ENCODE measurements around the gene ZMYM4. TPM values are rescaled to one million over a fixed set of nuclear protein-coding genes. Genes with fewer than 3 reads are reported as not detected.
"Not testable (repeated sequence)": the region's sequence is repeated elsewhere in the genome, so short reads cannot be mapped to it uniquely, and the experiment has no call there.

The ZMYM4 gene
- total RNA-seq: 58.4 TPM

DNA sequence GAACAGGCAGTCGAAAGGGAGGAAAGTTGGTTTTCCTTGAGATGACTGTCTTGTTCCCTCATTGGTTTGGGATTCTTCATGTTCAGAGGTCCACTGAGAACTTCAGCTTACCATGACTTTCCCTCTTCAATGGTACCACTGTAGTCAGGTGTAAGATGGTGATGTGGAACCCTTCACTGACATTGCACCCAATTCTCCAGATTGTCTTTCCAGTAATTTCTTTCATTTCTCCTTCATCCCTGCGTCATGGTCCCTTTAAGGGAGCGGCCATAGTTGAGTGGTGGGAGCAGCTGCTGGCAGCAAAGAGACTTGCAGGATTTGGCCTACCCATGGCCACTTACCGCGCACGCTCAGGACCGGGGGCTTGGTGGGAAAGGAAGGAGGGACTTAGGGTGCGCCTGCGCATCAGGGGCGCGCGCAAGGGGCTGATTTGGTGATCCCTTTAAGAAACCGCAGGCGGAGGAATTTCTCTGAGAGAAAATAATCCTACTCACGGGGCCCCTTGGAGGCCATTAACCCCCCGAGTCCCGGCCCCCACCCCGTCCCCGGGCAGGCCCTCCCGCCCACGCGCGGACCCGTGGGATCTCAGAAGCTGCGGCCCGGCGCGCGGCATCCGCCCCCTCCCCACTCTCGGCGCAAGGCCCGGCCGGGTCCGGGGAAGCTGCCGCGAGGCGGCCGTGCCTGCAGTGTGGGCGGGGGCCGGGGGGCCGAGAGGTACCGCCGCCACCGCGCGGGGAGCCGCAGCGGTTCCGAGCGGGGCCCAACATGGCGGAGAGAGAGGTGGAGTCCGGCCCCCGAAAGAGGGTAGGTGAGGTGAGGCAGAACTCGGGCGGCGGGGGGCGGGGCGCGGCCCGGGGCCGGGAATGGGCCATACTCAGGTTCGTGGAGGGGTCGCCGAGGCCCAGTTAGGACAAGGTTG, at the start of gene ZMYM4:
ZMYM4 (plus strand) TSS at position 428 of the 919 bp plus-strand sequence; CDS start at position 766, 338 bp downstream.
- peak; percentile 91 for DNase-seq (ENCODE audit: low spot score)
- peak; percentile 98 for ATAC-seq
- intact Hi-C loops (cut with DNase I): no loop called here

DNA sequence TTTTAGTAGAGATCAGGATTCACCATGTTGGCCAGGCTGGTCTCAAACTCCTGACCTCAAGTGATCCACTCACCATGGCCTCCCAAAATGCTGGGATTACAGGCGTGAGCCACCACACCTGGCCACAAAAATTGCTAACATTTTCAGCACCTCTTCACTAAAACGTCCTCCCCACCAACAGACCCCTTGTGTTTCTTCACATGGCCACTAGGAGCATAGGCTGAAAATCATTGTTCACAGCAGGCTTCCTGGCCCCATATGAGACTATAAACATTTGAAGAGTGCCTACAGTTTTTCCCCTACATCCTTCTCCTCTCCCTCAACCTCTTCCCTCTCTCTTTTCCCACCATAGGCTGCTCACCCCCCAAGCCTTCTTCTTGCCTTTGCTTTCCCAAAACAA, 47.5 kb upstream of the ZMYM4 start:
- ATAC-seq (no peak), DNase-seq (ENCODE audit: low spot score) (no peak)
- intact Hi-C loops (cut with DNase I): no loop called here

DNA sequence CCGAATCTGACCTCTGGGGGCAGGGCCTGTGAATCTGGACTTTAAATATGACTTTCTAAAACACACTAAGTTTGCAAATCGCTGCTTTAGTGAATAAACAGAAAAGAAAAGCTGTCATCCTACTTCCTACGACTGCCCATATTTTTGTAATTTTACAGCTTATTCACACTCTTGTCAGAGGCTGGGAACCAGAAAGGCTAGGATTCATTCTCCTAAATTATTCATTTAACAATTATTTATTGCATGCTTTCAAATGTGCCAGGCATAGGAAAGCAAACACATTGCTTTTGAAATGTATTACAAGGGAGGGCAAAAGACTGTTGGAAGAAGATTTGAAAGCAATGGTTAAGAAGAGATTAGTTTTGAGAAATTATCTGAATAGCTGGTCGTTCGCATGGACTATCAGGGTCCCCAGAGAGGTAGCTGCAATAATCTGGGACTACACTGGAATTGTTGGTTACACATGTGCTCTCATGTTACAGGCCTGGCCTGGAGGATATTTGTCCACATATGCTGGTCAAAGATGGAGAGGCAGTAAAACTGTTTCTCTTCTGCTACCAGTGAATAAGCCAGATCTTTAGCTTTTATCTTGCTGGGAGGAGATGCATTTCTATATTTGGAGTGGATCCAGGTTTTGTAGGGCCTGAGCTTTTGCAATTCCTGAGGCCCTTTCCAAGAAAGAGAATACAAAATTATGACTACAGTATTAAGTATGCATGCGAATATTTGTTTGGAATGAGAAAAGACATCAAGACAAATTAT, 46.0 kb upstream of the ZMYM4 start:
- intact Hi-C loops (cut with DNase I): no loop called here
- no peak for DNase-seq (ENCODE audit: low spot score)
- peak; percentile 68 for ATAC-seq

DNA sequence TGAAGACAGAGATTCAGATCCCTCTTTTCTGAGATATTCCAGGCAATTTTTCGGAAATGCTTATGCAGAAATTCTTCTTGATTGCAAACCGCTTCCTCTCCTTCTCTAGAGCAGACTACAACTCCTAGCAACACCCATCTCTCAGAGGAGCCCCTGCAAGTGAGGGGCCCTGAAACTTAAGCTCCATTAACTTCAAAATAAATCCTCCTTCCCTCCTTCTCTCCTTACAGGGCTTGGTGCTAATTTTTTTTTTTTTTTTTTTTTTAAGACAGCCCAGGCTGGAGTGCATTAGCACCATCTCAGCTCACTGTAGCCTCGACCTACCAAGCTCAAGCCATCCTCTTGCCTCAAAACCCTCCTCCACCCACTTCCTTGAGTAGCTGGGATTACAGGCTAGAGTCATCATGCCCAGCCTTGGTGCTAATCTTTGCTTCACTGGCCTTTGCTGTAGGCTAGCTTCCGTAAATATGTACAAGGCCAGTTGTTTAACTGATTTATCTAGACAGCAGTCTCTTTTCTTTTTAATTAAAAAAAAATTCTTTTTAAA, 45.4 kb upstream of the ZMYM4 start:
- no peak for DNase-seq (ENCODE audit: low spot score)
- no peak for ATAC-seq
- intact Hi-C loops (cut with DNase I): no loop called here

DNA sequence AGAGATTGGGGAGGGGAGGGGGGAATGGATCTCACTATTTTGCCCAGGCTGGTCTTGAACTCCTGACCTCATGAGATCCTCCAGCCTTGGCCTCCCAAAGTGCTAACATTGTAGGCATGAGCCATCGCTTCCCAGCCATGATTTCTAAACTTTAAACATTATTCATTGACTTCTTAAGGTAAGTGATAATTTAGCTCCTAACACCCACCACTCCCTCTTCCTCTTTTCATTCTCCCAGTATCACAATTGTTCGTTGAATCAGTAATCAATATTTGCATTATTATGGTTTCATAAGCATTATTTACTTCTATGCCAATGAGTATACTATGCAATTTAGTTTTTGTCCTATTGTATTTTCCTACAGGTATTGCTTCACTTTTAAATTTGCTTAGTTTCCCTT, 42.0 kb upstream of the ZMYM4 start:
- intact Hi-C loops (cut with DNase I): no loop called here
- no peak for ATAC-seq
- no peak for DNase-seq (ENCODE audit: low spot score)

DNA sequence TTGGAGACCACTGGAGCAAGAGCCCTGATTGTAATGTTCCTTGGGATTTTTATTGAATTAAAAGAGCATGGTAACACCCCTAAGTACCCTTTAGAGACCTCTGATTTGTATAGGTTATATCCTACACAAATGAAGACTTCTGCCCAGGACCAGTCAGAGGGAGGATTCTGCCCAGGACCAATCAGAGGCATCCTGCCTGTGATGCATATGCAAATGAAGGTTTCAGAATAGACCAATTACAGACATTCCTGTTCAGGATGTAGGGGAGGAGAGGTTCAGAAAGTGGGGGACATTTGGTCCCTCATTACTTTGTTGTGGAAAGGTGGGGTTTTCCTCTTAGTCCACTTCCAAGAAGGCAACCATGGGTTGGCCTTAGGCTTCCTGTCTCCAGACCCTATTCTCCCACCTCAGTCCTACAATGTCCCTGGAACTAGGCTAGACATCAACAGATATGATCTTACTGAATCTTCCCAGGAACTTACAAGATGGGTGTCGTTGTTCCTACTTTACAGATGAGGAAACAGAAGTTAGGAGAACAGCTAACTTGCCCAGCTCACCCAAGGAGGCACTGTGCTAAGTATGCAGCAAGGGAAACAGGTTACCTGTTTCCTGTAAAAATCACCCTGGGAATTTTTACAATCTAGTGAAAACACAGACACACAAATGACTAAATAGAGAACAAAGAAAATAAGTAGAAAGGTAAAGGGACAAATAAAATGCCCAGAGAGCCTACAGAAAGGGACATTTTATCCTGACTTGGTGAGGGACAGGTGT, 38.7 kb upstream of the ZMYM4 start:
- ATAC-seq (no peak), DNase-seq (ENCODE audit: low spot score) (no peak)
- intact Hi-C loops (cut with DNase I): no loop called here

DNA sequence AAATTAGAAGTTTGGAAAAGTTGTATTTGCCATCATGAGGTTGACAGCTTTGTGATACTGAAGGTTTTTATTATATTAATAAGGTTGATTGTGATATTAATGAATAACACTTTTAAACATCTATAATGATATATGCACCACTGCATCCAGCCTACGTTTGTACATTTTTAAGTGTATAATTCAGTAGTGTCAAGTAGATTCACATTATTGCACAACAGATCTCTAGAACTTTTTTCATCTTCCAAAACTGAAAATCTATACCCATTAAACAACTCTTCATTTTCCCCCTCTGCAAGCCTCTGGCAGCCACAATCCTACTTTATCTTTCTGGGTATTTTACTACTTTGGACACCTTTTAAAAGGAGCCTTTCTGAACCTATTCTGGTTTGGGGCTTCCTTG, 37.2 kb upstream of the ZMYM4 start:
- ATAC-seq: no peak
- DNase-seq (ENCODE audit: low spot score): no peak
- intact Hi-C loops (cut with DNase I): no loop called here

DNA sequence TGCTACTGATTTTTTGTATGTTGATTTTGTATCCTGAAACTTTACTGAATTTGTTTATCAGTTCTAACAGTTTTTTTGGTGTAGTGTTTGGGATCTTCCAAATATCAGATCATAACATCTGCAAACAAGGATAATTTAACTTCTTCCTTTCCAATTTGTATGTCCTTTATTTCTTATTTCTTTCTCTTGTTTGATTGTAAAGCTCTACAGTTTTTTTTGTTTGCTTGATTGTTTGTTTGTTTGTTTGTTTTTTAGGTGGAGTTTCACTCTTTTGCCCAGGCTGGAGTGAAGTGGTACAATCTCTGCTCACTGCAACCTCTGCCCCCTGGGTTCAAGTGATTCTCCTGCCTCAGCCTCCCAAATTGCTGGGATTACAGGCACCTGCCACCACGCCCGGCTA, 31.7 kb upstream of the ZMYM4 start:
- DNase-seq (ENCODE audit: low spot score); ATAC-seq; intact Hi-C loops (cut with DNase I): not testable (repeated sequence)

DNA sequence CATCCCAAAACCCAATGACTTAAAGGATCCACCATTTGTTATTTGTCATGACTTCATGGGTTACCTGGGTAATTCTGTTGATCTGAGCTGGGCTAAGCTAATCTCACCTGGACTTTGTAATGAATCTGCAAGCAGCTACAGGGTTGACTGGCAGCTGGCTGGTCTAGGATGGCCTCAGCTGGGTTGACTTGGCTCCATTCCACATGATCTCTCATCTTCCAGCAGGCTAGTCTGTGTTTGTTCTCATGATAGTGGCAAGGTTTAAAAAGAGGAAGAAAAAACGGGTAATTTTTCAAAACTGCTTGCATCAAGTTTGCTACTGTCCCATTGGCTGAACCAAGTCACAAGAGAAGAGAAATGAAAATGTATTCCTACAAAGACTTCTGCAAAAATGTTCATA, 24.8 kb upstream of the ZMYM4 start:
- DNase-seq (ENCODE audit: low spot score) (no peak), ATAC-seq (no peak)
- intact Hi-C loops (cut with DNase I): no loop called here

DNA sequence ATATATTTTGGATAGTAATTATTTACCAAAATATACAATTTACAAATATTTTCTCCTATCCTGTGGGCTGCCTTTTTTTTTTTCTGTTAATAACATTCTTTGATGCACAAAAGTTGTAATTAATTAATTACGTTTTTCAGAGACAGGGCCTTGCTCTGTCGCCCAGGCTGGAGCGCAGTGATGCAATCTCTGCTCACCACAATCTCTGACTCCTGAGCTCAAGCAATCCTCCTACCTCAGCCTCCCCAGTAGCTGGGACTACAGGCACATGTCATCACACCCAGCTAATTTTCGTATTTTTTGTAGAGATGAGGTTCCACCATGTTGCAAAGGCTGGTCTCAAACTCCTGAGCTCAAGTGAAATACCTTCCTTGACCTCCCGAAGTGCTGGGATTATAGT, 21.3 kb upstream of the ZMYM4 start:
- DNase-seq (ENCODE audit: low spot score) (no peak), ATAC-seq (no peak)
- intact Hi-C loops (cut with DNase I): no loop called here

DNA sequence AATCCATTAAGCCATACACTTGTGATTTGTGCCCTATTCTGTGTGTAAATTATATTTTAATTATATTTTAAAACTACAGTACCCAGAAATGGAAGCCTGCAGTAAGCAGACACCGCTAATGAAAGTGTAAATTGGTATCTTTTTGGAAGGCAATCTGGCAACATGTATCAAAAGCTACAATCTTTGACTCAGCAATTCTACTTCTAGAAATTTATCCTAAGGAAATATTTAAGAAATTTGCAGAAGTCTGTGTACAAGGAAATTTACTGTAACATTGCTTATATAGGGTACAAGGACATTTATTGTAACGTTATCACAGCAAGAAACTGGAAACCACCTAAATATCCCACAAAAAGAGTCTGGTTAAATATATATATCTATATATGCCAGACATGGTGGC, 14.6 kb upstream of the ZMYM4 start:
- ATAC-seq (no peak), DNase-seq (ENCODE audit: low spot score) (no peak)
- intact Hi-C loops (cut with DNase I): no loop called here

DNA sequence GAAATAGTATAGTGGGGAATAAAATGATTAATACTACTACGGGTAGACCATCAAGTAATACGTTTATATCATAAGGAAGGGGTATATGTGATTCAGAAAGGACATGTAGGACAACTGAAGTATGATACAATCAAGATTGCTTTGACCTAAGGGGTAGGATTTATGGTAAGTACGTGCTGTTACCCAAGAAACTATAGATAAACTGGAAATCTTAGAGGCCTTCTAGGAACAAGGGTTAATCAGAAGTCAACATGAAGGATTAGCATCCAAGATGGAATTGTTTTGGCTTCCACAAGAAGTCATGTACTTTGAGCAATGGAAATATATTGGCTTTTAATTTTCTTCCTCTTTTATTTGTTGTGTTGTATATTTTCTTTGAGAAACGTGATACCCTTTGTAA, 13.2 kb upstream of the ZMYM4 start:
- no peak for DNase-seq (ENCODE audit: low spot score)
- ATAC-seq: no peak
- intact Hi-C loops (cut with DNase I): no loop called here

DNA sequence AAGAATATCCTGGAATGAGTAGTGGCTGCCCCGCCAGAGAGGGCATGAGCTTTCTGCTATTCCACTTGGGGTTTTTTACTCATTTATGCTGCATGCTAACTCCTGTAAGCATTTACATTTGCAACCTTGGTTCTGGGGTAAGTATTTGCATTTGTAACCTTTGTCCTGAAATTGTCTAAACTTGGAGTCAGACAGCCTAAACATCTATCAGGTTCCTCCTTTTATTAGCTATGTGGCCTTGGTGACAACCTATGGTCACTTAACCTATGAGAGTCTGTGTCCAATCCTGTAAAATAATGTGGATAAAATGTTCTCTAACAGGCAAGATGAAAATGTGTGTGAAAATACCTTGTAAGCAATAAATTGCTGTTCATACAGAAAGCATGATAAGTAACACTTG, 8.9 kb upstream of the ZMYM4 start:
- DNase-seq (ENCODE audit: low spot score): no peak
- intact Hi-C loops (cut with DNase I): no loop called here
- no peak for ATAC-seq

DNA sequence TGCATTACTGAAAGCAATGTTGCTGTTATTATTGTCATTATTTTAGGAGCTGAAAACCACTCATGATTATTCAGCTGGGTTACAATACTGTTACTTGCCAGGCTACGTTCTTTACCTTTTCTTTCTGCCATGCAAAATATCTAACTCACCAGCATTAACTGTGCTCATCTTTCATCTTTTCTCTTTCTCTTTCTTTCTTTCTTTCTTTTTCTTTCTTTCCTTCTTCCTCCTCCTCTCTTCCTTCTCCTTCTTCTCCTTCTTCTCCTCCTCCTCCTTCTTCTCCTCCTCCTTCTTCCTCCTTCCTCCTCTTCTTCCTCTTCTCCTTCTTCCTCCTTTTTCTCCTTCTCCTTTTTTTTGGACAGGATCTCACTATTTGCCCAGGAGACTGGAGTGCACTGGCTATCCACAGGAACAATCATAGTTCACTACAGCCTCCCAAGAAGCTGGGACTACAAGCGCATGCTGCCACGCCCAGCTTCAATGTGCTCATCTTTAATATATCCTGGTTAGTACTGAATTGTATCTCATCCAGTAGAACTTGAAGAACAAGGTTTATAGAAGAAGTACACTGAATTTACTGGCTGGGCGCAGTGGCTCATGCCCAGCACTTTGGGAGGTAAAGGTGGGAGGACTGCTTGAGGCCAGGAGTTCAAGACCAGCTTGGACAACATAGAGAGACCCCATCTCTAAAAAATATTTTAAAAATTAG, 6.9 kb upstream of the ZMYM4 start:
- intact Hi-C loops (cut with DNase I): no loop called here
- ATAC-seq (no peak), DNase-seq (ENCODE audit: low spot score) (no peak)

DNA sequence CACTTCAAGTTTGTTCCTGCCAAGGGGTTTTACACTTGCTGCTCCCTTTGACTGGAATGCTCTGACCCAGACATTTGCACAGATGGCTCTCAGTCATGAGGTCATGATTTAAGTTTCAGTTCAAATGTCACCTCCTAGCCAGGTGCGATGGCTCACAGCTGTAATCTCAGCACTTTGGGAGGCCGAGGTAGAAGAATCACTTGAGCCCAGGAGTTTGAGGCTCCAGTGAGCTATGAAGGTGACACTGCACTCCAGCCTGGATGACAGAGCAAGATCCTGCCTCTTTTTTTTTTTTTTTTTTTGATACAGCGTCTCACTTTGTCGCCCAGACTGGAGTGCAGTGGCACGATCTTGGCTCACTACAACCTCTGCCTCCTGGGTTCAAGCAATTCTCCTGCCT, 4.5 kb upstream of the ZMYM4 start:
- DNase-seq (ENCODE audit: low spot score) (no peak), ATAC-seq (no peak)
- intact Hi-C loops (cut with DNase I): no loop called here

DNA sequence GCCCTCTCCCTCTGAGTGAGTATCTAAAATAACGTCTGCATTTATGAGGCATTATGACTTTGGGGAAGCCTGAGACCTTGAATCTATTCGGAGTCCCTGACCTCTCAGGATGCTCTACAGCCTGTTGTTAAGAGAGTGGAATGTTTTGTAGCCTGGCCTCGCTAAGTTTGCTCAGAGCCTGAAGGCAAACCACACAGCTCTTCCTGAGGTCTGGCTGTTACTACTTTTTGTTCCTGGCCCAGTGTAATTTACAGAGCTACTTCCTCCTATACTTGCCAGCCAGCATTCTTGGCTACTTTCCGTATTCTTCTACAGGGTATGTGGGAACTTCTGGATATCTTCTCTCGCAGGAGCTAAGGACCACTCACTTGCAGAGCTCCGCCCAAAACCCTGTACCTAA, 3.6 kb upstream of the ZMYM4 start:
- DNase-seq (ENCODE audit: low spot score): no peak
- ATAC-seq: no peak
- intact Hi-C loops (cut with DNase I): no loop called here

DNA sequence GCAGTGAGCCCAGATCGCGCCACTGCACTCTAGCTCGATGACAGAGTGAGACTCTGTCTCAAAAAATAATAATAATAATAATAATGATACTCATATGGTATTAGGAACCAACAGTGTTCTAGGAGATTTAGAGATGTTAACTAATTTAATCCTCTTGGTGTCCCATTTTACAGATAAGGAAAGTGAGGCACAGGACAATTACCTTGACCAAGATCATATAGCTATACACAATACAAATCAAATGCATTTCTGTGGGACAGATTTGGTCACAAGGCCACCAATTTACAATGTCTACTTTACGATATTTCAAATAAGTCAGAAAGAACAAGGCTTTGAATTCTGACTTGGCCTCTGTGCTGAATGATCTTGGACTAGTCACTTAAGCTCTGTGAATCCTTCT, 2.2 kb upstream of the ZMYM4 start:
- ATAC-seq: no peak
- DNase-seq (ENCODE audit: low spot score): no peak
- intact Hi-C loops (cut with DNase I): no loop called here

DNA sequence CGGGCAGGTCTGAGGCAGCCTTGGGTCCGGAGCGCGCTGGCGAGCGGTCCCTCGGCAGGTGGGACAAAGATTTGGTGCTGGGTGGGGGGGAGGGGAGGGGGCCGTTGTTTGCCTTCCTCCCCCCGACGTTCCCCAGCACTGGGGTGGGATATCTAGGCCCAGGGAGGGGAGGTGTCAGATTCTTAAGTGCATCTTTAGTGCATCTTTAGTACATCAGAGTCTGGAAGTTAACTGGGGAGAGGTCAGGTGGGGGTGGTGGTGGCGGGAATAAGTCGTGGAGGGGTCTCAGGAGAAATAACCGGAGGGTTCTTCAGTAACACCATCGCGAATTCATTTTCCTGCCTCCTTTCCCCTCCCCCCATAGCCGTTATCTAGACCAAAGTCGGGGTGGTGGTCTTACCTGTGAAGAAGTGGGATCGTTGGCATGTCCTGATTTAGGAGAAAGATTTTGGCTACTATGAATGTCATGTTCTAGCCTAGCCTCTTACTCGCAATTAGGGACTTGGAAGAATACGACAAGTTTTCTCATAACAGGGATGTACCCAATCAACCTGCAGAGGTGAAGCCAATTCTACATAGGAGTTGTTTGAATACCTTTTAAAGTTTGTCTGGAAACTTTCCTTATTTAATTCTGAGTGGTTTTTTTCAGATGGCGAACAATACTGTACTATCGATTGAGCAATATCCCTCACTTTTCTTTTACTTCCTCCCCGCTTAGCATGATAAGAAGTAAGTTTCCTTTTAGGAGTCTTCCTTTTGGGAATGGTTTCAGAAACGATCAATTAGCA, 886 bp downstream of the ZMYM4 start:
- intact Hi-C loops (cut with DNase I): no loop called here
- ATAC-seq: no peak
- DNase-seq (ENCODE audit: low spot score): no peak
